Esophagus muscularis mucosa (tissue), 3 donors: ENCODE measurements around the gene IDH2.

ENCODE experiments used
- POLR2AphosphoS5 ChIP-seq, 2 donors: sonication (generic); formaldehyde crosslinking; IDR thresholded peaks; one replicate each; pipeline ENCODE4 v1.6.1; 2017; ENCODE audit warnings: antibody characterized with exemption in 2 of 2
- TF ChIP-seq, protein P1 (sequence below), 3 experiments: fragments of 200-600 bp in 2 of 3; fragments of 450-650 bp in 1 of 3; sonication (generic) in 2 of 3; IDR thresholded peaks; one replicate each; pipeline ENCODE4 v1.5.1; 2017 to 2019; ENCODE audit warnings: antibody characterized with exemption in 3 of 3, mild to moderate bottlenecking in 2 of 3, moderate library complexity in 1 of 3

DNA sequence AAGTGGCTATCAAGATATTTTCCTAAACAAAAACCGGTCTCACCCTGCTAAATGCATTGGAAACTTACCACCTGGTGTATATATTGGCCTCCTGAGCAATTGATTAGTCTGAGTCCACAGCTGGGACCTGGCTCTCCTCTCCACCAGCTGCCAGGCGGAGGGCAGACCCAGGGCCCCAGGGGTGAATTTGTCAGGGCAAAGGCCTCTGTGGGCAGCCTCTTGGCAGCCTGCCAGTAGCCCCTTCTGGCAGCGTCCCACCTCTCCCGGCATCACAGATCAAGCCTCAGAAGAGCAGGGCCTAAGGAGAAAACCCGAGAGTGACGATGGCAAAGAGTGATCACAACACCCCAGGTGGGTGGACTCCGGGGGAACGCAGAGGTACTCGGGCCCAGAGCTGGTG, 43.0 kb upstream of the IDH2 start:
- TF ChIP-seq, protein P1, sequence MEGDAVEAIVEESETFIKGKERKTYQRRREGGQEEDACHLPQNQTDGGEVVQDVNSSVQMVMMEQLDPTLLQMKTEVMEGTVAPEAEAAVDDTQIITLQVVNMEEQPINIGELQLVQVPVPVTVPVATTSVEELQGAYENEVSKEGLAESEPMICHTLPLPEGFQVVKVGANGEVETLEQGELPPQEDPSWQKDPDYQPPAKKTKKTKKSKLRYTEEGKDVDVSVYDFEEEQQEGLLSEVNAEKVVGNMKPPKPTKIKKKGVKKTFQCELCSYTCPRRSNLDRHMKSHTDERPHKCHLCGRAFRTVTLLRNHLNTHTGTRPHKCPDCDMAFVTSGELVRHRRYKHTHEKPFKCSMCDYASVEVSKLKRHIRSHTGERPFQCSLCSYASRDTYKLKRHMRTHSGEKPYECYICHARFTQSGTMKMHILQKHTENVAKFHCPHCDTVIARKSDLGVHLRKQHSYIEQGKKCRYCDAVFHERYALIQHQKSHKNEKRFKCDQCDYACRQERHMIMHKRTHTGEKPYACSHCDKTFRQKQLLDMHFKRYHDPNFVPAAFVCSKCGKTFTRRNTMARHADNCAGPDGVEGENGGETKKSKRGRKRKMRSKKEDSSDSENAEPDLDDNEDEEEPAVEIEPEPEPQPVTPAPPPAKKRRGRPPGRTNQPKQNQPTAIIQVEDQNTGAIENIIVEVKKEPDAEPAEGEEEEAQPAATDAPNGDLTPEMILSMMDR (IDR thresholded peaks at IDR 0.05): no peak
- no peak for TF ChIP-seq POLR2AphosphoS5 (IDR thresholded peaks at IDR 0.05)
